ENCODE data around the gene FKBP4.
A peak's percentile ranks its signal among the peaks of the same experiment; 100 is the strongest.

- peak; percentile 45 to 58 for TF ChIP-seq EP300 (IDR thresholded peaks at IDR 0.05)
- no peak for TF ChIP-seq CTCF (IDR thresholded peaks at IDR 0.05)
- no peak for TF ChIP-seq POLR2A (IDR thresholded peaks at IDR 0.05)
Measured at GRCh38 chr12:2842948-2843347, 48.2 kb downstream of the FKBP4 start.
